Stimulated activated CD4-positive, alpha-beta T cell treated with anti-CD3 and anti-CD28 coated beads, TNF-alpha, amount 100 ng/mL, for 1 hour (primary cell): ENCODE data around the gene TBCD.
"Not testable (repeated sequence)": the region's sequence is repeated elsewhere in the genome, so short reads cannot be mapped to it uniquely, and the experiment has no call there.

Source experiments
- DNase-seq, 3 donors: peaks; one replicate each; pipeline ENCODE4 v3.0.0-alpha.2; 2020; ENCODE audit warnings: low read depth in 3 of 3, low spot score in 1 of 3

TBCD gene

DNA sequence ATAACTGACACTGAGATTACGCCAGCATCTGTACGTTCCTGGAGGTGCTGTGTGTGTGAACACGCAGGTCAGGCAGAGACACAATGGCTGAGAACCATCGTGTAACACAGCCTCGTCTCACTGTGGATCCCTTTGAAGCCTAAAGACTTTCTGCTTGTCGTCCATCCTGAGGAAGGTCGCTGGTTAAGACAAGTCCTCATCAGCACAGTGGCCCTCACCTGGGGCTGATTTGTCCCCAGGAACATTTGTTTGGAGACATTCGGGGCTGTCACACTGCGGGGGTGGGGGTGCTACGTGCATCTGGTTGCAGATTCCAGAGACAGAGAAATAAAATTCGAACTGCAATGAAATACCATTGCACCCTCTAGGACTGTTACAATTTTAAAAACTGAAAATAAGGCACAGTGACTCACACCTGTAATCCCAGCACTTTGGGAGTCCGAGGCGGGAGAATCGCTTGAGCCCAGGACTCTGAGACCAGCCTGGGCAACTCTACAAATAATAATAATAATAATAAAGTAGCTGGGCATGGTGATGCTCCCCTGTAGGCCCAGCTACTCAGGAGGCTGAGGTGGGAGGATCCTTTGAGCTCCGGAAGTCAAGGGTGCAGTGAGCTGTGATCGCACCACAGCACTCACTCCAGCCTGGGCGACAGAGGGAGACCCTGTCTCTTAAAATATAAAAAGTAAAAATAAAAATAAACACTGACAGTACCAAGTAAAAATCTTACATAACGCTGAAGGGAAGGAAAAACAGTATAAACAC, 215.6 kb downstream of the TBCD start:
- no peak for DNase-seq

GRCh38 chr17:82968033-82968841, 216.4 kb downstream of the TBCD start:
- not testable (repeated sequence) for DNase-seq

DNA sequence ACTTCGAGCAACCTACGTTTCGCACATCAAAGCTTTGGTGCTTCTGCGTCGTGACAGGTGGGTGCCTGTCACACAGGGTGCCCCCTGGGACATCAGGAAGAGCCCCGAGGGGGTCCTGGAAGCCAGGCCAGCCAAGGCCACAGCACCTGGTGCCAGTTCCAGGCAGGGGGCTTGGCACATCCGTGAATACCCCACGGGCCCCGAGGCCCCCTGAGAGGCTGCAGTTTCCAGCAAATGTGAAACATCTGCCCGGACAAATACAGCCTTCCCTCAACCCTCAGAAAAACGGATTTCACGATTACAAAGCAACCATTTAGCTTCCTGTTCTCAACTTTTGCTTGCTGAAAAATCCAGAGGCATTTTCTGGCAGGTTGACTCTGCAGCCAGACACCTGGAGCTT, 218.2 kb downstream of the TBCD start:
- no peak for DNase-seq

DNA sequence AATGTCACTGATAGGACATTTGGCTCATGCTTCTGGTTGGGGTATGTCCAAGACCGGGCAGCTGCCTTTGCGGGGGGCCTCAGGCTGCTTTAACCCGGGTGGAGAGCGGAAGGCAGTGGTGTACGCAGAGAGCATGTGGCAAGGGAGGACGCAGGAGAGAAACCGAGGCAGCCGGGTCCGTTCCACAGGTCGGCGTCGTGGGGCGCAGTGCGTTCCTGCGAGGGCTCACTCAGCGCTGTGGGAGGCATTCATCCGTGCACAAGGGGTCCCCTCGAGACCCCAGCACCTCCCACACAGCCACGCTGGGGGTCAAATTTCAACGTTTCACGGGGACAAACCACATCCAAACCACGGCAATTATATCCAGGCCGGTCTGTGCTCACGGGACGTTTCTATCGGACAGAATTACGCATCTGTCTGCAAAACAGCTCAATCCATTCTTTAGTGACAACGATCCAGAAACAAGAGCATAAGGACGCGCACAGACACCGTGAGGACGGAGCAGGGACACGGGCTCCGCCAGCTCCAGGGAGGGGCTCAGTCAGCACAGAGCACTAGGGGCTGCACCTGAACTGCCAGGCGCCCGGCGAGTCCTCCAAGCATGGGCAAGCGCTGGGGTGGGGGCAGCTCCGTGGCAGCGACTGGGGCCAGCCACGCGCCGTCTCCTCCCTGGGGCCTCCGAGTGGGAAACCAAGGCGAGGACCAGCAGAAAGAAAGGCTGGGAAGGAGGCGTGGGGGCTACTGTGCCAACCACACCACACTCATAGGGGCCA, 219.1 kb downstream of the TBCD start:
- DNase-seq = no peak

DNA sequence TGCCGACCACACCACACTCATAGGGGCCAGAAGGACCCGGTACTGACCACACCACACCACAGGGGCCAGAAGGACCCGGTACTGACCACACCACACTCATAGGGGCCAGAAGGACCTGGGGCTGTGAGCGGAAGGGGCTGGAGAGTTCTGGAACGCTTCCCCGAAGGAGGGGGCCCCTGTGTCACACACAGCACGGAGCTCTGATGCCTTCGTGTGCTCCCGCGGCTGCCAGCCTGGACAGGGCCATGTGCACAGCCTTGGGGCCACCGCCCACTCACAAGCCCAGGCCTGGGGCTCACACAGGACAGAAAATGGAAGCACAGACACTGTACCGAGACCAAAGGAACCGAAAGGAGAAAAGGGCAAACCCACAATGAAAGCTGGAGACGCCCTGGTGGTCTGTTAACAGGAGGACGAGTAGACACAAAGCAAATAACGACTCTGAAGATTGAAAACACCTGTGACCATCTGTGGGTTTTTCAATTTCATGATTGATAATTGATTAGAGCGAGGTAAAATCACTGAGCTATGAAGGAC, 221.0 kb downstream of the TBCD start:
- no peak for DNase-seq

- DNase-seq = no peak
Measured at GRCh38 chr17:82973456-82974135, 221.7 kb downstream of the TBCD start.

- DNase-seq = no peak
Measured at GRCh38 chr17:82974136-82974952, 222.5 kb downstream of the TBCD start.

- no peak for DNase-seq
Measured at GRCh38 chr17:82976982-82977488, 225.2 kb downstream of the TBCD start.

DNA sequence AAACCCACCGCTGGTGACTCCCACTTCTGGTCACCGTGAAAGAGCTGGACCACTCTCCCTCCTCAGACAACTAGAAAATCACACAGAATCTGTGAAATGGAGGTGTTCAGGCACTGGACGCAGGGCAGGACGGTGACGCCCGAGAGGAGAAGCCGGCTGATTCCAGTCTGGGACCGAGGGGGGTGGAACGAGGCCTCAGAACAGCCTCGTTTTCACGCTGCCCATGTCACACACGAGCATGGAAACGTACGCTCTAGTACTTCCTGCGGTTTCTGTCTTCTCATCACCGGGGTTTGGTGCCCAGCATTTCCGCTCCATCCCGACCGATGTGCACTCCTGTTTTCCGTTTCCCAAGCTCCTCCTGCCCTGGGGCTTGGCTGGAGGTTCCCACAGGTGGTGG, 225.7 kb downstream of the TBCD start:
- no peak for DNase-seq

GRCh38 chr17:82978765-82979349, 227.0 kb downstream of the TBCD start:
- DNase-seq = no peak

DNA sequence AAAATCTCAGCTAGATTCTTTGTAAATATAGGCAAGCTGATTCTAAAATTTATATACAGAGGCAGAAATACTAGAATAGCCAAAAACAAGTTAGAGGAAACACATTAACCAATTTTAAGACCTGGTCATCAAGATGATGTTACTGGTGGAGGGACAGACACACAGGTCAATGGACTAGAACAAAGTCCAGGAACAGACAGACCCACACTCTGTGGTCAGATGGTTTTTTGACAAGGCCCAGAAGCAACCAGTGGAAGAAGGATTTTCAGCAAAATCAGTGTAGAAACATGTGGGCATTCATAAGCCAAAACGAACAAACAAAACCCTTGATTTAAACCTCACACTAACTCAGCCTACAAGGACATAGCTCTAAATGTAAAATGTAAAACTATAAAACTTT, 227.9 kb downstream of the TBCD start:
- DNase-seq = no peak

DNA sequence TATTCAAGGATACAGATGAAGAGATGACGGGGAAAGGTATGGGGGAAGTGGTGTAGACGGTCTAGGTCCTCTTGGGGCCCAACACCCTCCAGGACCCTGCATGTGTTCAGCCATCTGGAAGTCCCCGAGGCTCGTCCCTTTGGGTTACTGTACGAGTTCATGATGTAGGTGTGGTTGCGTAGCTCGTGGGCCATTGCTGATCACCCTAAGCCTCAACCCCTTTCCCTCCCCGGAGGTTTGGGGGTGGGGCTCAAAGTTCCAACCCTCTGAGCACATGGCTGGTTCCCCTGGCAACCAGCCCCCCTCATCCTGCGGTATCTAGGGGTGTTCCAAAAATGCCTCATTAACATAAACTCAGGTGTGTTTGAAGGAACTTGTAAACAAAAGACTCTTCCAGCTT, 228.8 kb downstream of the TBCD start:
- no peak for DNase-seq

- DNase-seq = no peak
Measured at GRCh38 chr17:82981141-82981730, 229.4 kb downstream of the TBCD start.

DNA sequence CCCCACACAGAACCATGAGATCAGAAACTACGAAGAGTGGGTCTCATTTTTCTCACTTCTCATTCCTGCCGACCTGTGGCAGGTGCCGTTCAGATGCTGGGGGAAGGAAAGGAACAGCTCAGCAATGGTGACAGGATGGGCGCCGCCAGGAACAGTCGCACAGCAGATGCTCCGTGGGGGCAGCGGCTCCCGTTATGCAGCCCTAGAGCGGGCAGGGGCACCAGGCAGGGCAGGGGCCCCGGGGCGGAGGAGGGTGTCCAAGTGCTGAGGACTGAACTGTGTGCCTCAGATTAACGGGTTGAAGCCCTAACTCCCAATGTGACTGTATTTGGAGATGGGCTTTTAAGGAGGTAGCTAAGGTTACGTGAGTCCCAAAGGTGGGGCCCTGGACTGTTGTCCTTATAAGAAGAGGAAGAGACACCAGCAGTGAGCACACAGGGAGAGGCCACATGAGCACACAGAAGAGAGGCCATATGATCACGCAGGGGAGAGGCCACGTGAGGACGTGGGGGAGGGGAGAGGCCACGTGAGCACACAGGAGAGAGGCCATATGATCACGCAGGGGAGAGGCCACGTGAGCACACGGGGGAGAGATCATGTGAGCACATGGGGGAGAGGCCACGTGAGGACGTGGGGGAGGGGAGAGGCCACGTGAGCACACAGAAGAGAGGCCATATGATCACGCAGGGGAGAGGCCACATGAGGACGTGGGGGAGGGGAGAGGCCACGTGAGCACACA, 231.8 kb downstream of the TBCD start:
- DNase-seq = no peak

DNA sequence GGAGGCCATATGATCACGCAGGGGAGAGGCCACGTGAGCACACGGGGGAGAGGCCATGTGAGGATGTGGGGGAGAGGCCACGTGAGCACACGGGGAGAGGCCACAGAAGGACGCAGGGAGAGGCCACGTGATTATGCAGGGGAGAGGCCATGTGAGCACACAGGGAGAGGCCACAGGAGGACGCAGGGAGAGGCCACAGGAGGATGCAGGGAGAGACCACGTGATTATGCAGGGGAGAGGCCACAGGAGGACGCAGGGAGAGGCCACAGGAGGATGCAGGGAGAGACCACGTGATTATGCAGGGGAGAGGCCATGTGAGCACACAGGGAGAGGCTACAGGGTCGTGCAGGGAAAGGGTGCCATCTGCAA, 232.4 kb downstream of the TBCD start:
- not testable (repeated sequence) for DNase-seq

DNA sequence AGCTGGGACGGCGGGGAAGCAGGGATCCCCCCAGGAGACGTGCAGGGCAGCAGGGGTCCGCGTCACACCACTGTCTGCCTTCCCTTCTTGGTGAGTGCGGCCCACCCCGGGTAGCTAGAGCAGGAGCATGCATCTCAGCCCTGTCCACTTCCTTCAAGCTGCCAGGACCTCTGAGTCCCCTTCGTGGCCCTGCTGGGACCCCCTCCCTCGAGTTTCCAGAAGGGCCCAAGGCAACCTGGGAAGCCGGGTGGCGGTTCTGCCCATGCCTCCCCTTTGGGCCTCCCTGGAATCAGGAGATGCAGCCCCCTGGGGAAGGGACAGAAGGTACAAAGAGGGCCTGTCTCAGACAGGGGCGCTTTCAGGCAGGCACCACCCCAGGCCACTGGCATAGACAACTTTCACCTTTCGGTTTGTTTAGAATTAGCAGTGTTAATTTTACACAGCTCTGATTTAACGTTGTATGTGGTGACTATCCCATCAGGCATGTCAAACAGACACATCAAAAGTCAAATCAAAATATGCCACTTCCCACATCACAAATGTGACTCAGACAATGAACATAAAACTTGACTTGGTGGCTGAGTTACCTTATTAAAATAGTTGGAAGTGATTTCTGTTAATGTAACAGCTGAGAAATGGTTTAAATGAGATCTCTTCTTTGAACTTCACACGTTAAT, 233.0 kb downstream of the TBCD start:
- no peak for DNase-seq

DNA sequence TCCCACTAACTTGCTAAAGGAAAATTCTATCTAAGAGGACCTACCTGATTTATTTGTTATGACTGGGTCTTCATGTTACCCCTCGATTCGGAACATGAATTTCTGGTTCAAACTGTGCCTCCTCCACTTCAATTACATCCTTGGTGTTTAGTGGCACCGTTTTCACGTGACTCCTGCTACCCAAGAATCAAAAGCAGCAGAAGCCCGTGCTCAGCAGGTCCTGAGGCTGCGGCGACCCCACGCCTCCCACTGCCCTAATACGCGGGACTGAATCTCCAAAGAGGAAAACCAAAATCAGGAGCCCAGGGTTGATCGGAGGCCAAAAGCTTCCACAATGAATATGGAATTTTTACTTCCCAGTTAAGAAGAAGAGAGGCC, 233.6 kb downstream of the TBCD start:
- no peak for DNase-seq

GRCh38 chr17:82985973-82986372, 234.1 kb downstream of the TBCD start:
- DNase-seq = peak; percentile 16 to 47 (median 31)
